IPS-18a (cell line): ENCODE results near the gene MCRIP2.

ENCODE experiments used
- H3K27ac ChIP-seq: one replicate; pipeline ENCODE4 v1.5.1; 2013; ENCODE audit warnings: low read length
- H3K27me3 ChIP-seq: one replicate; pipeline ENCODE4 v1.6.1; 2013; ENCODE audit warnings: mild to moderate bottlenecking, low read length; ENCODE audit not compliant: control insufficient read depth, insufficient read depth
- H3K36me3 ChIP-seq: one replicate; pipeline ENCODE4 v1.6.1; 2013; ENCODE audit warnings: low read depth, low read length; ENCODE audit not compliant: control insufficient read depth
- H3K4me1 ChIP-seq: one replicate; pipeline ENCODE4 v1.6.1; 2013; ENCODE audit warnings: low read depth, low read length; ENCODE audit not compliant: control insufficient read depth
- H3K4me3 ChIP-seq: one replicate; pipeline ENCODE4 v1.5.1; 2013; ENCODE audit warnings: low read length
- H3K9ac ChIP-seq: one replicate; pipeline ENCODE4 v1.6.1; 2013; ENCODE audit warnings: mild to moderate bottlenecking, low read length, moderate library complexity
- H3K9me3 ChIP-seq: one replicate; pipeline ENCODE4 v1.6.1; 2013; ENCODE audit warnings: low read depth, low read length; ENCODE audit not compliant: control insufficient read depth

MCRIP2 gene

DNA sequence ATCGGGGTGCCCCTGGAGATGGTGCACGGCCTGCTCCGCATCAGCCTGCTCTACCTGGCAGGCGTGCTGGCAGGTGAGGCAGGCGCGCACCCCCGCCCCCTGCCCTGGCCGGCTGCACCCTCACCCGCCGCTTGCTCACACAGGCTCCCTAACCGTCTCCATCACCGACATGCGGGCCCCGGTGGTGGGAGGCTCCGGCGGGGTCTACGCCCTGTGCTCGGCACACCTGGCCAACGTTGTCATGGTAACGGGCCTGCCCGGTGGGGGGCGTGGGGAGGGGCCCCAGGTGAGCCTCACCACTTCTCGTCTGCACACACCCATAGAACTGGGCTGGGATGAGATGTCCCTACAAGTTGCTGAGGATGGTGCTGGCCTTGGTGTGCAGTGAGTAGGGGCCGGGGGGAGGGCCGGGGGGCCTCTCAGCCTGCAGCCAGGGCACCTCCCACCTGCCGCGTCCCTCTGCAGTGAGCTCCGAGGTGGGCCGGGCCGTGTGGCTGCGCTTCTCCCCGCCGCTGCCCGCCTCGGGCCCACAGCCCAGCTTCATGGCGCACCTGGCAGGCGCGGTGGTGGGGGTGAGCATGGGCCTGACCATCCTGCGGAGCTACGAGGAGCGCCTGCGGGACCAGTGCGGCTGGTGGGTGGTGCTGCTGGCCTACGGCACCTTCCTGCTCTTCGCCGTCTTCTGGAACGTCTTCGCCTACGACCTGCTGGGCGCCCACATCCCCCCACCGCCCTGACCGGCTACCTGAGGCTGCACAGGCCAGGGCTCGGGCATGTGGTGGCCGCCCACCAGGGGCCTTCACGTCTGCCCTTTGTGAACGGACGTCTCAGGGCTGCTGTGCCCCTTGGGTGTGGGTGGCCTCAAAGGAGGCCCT, 35.9 kb downstream of the MCRIP2 start:
- Histone ChIP-seq H3K27ac (no peak overlapping the region), H3K4me1 (peaks cover 9% of the 10 kb centered on the region), H3K9ac (no peak overlapping the region), H3K27me3 (no peaks in the 10 kb centered on the region), H3K36me3 (peaks cover 27% of the 10 kb centered on the region), H3K9me3 (no peaks in the 10 kb centered on the region), H3K4me3 (no peak overlapping the region)

DNA sequence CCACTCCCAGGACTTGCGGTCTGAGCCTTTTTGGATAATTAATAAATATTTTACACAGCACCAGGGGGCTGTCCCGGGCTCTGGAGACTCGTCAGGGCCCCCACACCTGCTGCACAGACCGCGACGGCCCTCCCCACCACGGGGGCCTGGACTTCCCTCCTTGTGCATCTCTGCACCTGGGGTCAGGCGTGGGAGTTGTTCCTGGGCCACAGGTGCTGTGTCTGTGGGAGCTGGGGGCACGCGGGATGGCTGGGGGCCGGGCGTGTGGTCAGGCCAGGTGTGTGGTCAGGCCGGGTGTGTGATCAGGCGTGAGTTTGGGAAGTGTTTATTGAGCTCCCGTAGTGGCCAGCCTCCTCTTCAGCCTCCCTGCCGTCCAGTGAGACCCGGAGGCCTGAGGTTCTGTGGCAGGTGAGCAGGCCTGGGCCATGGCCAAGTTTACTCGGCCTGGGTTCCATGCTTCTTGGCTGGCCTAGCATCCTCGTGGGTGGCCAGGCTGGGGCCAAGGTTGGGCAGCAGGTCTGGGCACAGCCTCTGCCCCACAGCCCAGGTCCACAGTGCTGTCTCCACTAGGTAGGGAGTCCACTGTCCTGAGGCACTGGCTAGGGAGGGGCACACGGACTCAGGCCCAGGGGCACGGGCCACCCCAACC, 36.7 kb downstream of the MCRIP2 start:
- Histone ChIP-seq H3K9ac (no peak overlapping the region), H3K27me3 (no peaks in the 10 kb centered on the region), H3K27ac (no peak overlapping the region), H3K4me1 (peaks cover 9% of the 10 kb centered on the region), H3K4me3 (no peak overlapping the region), H3K36me3 (peaks cover 21% of the 10 kb centered on the region), H3K9me3 (no peaks in the 10 kb centered on the region)

DNA sequence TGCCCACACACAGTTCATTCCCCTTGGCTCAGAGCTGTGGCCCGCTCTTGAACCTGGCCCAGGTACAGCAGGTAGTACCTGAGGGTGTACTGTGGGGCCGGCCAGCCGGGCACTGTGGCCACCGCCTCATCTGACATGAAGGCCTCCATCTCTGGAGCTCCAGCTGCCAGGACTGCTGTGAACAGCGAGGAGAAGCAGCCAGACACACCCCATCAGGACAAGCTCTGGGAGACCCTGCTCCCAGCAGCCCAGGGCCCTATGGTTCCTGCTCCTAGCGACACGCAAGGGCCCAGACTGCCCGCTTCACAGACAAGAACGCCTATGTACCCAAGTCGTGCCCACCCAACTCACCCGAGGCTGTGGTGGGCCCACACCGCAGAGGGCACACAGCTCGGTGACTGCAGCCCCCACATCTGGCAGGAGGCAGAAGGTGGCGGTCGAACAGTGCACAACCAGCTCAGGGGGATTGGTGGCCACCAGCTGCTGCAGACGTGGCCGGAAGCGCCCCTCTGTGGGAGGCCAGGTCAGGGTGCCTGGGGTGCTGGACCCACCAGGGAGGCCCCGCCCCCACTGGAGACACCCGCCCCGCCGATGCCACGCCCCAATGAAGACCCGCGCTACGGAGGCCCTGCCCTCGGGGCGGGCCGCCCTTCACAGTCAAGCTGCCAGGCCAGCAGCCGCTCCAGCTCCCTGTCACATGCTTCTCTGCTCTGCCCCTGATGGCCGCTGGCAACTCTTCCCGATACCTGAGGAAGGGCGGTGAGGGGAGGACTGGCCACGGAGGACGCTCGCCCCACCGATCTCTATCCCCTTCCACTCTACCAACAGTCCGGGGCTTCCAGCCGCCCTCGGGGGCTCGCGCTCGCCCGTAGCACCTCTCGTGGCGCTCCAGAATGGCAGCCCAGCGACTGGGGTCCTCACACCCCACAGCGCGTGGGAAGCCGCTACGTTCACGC, 37.5 kb downstream of the MCRIP2 start:
- no peak overlapping the region for H3K27ac ChIP-seq

DNA sequence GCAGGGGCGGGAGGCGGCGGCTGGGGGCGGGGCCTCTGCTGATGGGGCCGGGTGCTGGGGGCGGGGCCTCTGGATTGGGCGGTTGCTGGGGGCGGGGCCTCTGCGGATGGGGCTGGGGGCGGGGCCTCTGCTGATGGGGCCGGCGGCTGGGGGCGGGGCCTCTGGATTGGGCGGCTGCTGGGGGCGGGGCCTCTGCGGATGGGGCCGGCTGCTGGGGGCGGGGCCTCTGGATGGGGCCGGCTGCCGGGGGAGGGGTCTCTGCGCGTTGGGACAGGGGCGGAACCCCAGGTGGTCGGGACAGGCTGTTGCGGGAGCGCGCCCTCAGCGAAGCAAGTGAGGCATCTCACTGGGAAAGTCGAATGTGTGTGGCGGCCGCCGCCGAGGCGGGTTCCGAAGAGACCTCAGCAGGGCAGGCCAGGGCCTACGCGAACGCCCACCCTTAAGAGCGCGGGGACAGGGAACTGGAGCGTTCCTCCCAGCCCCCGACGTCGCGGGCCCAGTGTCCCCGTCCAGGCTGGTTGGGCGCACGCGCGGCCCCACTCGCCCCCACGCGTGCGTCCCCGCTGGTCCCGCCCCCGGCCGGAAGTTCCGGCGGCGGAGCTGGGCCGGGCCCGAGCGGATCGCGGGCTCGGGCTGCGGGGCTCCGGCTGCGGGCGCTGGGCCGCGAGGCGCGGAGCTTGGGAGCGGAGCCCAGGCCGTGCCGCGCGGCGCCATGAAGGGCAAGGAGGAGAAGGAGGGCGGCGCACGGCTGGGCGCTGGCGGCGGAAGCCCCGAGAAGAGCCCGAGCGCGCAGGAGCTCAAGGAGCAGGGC, 38.4 kb downstream of the MCRIP2 start, which contains the start of gene STUB1:
Gene STUB1 (plus strand): TSS at position 597 of the 811 bp plus-strand sequence. CDS start 116 bp downstream, at position 713.
- peak within 1 kb of the TSS; percentile 54 for H3K9ac ChIP-seq
- H3K27ac ChIP-seq = no peak within 1 kb of the TSS
- peaks cover 6% of the 10 kb centered on the region for H3K4me1 ChIP-seq
- peak within 1 kb of the TSS; percentile 86 for H3K4me3 ChIP-seq
- peaks cover 15% of the 10 kb centered on the region for H3K36me3 ChIP-seq
- H3K9me3 ChIP-seq = no peaks in the 10 kb centered on the region
- no peaks in the 10 kb centered on the region for H3K27me3 ChIP-seq

More for the DNA sequence above, 37.5 kb downstream of the MCRIP2 start:
- Histone ChIP-seq H3K9ac (no peak overlapping the region), H3K27me3 (no peaks in the 10 kb centered on the region), H3K4me1 (peaks cover 9% of the 10 kb centered on the region), H3K36me3 (peaks cover 15% of the 10 kb centered on the region), H3K4me3 (peak overlapping the region; percentile 48), H3K9me3 (no peaks in the 10 kb centered on the region)

DNA sequence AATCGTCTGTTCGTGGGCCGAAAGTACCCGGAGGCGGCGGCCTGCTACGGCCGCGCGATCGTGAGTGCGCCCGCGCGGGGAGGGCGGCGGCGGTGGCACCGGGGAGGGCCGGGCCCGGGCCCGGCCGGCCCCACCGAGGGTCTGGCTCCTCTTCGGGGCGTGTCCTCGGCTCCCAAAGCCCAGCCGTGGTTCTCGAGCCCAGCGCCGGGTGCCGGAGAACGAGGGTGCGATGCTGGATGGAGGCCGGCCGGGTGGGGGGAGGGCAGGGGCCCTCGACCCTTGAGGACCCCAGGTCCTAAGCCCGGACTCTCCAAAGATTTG, 39.0 kb downstream of the MCRIP2 start:
- Histone ChIP-seq H3K4me1 (peaks cover 6% of the 10 kb centered on the region), H3K27ac (no peak overlapping the region), H3K4me3 (peak overlapping the region; percentile 86), H3K9me3 (no peaks in the 10 kb centered on the region), H3K27me3 (no peaks in the 10 kb centered on the region), H3K9ac (peak overlapping the region; percentile 54), H3K36me3 (peaks cover 15% of the 10 kb centered on the region)

DNA sequence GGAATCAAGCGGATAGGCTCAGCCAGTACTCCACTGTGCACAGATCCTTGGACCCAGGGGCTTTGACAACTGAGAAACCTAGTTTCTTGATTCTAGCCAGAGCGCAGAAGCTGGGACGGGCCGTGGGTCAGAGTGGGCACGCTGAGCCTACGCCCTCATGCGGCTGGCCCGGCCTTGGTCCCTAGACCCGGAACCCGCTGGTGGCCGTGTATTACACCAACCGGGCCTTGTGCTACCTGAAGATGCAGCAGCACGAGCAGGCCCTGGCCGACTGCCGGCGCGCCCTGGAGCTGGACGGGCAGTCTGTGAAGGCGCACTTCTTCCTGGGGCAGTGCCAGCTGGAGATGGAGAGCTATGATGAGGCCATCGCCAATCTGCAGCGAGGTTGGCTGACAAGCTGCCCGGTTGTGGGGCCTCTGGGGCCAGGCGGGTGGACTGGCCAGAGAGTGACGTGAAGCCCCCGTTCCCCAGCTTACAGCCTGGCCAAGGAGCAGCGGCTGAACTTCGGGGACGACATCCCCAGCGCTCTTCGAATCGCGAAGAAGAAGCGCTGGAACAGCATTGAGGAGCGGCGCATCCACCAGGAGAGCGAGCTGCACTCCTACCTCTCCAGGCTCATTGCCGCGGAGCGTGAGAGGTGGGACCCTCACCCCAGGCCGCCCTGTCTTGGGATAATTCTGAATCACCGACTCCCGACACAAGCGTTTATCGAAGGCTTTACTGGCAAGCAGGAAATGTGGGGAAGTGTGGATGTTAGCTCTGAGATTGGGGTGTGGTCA, 39.5 kb downstream of the MCRIP2 start:
- H3K36me3 ChIP-seq = peaks cover 15% of the 10 kb centered on the region
- peak overlapping the region; percentile 54 for H3K9ac ChIP-seq
- H3K9me3 ChIP-seq = no peaks in the 10 kb centered on the region
- no peaks in the 10 kb centered on the region for H3K27me3 ChIP-seq
- H3K27ac ChIP-seq = no peak overlapping the region
- peaks cover 6% of the 10 kb centered on the region for H3K4me1 ChIP-seq
- peak overlapping the region; percentile 86 for H3K4me3 ChIP-seq

DNA sequence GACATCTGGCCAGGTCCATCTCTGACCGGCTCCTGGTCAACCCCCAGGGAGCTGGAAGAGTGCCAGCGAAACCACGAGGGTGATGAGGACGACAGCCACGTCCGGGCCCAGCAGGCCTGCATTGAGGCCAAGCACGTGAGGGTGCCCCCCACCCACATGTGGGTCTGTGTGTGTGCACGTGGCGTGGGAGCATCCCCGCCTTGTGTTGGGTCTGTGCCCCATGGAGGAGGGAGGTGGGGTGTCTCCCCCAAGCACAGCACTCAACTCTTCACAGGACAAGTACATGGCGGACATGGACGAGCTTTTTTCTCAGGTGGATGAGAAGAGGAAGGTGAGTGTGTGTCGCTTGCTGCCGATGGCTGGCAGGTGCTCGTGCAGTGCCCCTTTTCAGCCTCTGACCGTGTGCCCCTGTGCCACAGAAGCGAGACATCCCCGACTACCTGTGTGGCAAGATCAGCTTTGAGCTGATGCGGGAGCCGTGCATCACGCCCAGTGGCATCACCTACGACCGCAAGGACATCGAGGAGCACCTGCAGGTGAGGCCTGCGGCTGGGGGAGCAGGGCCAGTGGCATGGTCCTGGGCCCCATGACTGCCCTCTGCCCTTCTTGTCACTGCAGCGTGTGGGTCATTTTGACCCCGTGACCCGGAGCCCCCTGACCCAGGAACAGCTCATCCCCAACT, 40.3 kb downstream of the MCRIP2 start:
- no peak overlapping the region for H3K27ac ChIP-seq
- H3K27me3 ChIP-seq = no peaks in the 10 kb centered on the region
- peaks cover 15% of the 10 kb centered on the region for H3K36me3 ChIP-seq
- no peaks in the 10 kb centered on the region for H3K9me3 ChIP-seq
- peaks cover 6% of the 10 kb centered on the region for H3K4me1 ChIP-seq
- H3K4me3 ChIP-seq = no peak overlapping the region
- H3K9ac ChIP-seq = no peak overlapping the region

DNA sequence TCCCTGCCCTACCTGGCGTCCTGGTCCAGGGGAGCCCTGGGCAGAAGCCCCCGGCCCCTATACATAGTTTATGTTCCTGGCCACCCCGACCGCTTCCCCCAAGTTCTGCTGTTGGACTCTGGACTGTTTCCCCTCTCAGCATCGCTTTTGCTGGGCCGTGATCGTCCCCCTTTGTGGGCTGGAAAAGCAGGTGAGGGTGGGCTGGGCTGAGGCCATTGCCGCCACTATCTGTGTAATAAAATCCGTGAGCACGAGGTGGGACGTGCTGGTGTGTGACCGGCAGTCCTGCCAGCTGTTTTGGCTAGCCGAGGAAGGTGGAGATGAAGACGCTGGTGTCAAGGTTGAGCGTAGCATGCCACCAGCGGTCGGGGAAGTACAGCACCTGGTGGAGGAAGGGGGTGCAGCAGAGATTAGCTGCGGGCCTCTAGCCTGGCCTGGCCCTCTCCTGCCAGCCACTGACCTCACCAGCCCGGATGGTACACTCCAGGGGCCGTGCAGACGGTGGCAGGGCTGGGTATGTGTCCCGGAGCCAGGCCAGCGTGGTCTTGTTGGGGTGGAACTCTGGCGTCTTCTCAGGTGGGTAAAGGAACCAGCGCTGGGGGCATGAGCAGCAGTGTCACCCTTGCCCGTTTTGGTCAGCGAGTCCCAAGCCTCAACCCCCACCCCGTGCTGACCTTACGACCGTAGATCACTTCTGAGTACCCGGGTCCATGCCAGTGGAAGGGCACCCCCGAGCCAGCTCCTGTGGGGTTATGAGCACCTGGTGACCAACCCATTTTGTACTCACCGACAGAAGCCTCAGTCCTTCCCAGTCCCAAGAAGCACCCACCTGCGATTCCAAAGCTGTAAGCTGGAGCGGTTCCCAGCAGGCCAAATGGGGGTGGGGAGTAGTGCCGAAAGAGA, 41.1 kb downstream of the MCRIP2 start:
- no peaks in the 10 kb centered on the region for H3K27me3 ChIP-seq
- H3K4me1 ChIP-seq = peaks cover 6% of the 10 kb centered on the region
- H3K27ac ChIP-seq = no peak overlapping the region
- H3K36me3 ChIP-seq = peaks cover 15% of the 10 kb centered on the region
- peak overlapping the region; percentile 68 for H3K9ac ChIP-seq
- H3K9me3 ChIP-seq = no peaks in the 10 kb centered on the region
- peak overlapping the region; percentile 72 for H3K4me3 ChIP-seq

DNA sequence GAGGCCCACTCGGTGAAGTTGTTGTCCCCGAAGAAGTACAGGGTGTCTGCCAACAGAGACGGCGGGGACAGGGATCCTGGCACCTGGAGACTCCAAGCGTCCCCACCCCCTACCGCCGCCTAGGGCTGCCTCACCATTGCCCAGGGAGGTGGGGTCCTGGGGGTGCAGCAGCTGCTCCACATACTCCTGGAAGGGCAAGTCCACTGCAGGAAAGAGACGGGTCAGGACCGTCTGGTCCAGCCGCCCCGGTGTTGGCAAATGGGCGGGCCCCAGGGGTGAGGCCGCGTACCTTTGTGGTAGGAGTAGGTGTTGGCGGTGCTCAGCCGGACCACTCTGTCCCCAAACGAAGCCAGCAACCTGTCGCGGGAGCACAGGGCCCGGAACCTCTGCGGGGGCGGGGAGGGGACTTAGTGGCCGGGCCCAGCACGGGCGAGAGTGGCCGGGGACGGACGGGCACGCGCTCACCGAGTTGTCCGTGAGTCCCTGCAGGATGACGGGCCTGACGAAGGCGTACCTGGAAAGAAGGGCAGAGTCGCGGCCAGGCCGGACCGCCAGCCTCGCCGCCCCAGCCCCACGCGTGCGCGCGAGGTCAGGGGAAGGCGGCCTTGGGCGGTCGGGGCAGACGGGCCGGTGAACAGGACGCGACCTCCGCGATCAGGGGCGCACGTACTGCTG, 41.9 kb downstream of the MCRIP2 start:
- Histone ChIP-seq H3K27me3 (no peaks in the 10 kb centered on the region), H3K9ac (peak overlapping the region; percentile 68), H3K4me1 (peaks cover 6% of the 10 kb centered on the region), H3K27ac (no peak overlapping the region), H3K4me3 (peak overlapping the region; percentile 72), H3K36me3 (peaks cover 15% of the 10 kb centered on the region), H3K9me3 (no peaks in the 10 kb centered on the region)
